CD14-positive monocyte (primary cell): ENCODE measurements around the gene SMYD3. TPM values are rescaled to one million over a fixed set of nuclear protein-coding genes. Genes with fewer than 3 reads are reported as not detected.

ENCODE experiments used
- DNase-seq, 3 donors: peaks; one replicate each; pipeline ENCODE4 v3.0.0-alpha.2; 2011 to 2022
- H2AFZ ChIP-seq: 2 replicates; pipeline ENCODE4 v1.6.0; 2012; ENCODE audit warnings: mild to moderate bottlenecking, low read depth, low read length, inconsistent platforms; ENCODE audit not compliant: insufficient read depth, poor library complexity, severe bottlenecking
- H3K27ac ChIP-seq, 2 donors: 1 replicate in 1 of 2; 2 replicates in 1 of 2; pipeline ENCODE4 v1.5.1; 2012 to 2013; ENCODE audit warnings: low read length in 2 of 2, control low read depth in 1 of 2, inconsistent platforms in 1 of 2, low read depth in 1 of 2, mild to moderate bottlenecking in 1 of 2
- H3K27me3 ChIP-seq, 2 donors: one replicate each; pipeline versions ENCODE4 v1.6.0 to v1.6.1; 2011 to 2013; ENCODE audit warnings: low read length in 2 of 2; ENCODE audit not compliant: control insufficient read depth in 2 of 2, insufficient read depth in 2 of 2
- H3K36me3 ChIP-seq, 2 donors: replicated peaks in 1 of 2; 1 replicate in 1 of 2; 2 replicates in 1 of 2; pipeline versions ENCODE4 v1.5.1 to v1.6.1; 2012 to 2013; ENCODE audit warnings: low read length in 2 of 2, control low read depth in 1 of 2, inconsistent platforms in 1 of 2, mild to moderate bottlenecking in 1 of 2; ENCODE audit not compliant: insufficient read depth in 2 of 2, control insufficient read depth in 1 of 2
- H3K4me1 ChIP-seq, 2 donors: 1 replicate in 1 of 2; 2 replicates in 1 of 2; pipeline versions ENCODE4 v1.5.1 to v1.6.1; 2012 to 2013; ENCODE audit warnings: low read length in 2 of 2, control low read depth in 1 of 2, inconsistent platforms in 1 of 2, mild to moderate bottlenecking in 1 of 2, moderate library complexity in 1 of 2; ENCODE audit not compliant: insufficient read depth in 2 of 2, control insufficient read depth in 1 of 2
- H3K4me2 ChIP-seq: replicated peaks from 2 replicates; pipeline ENCODE3; 2012; ENCODE audit warnings: low read length, moderate library complexity, mild to moderate bottlenecking; ENCODE audit not compliant: poor library complexity, severe bottlenecking; ENCODE audit errors: extremely low read depth
- H3K4me3 ChIP-seq, 3 experiments: fragments of 200-600 bp in 1 of 3; sonication (generic) in 1 of 3; replicated peaks in 1 of 3; 1 replicate in 2 of 3; 2 replicates in 1 of 3; pipeline ENCODE4 v1.5.1; 2011 to 2013; ENCODE audit warnings: low read length in 3 of 3, mild to moderate bottlenecking in 3 of 3, control low read depth in 2 of 3, low read depth in 2 of 3, inconsistent platforms in 1 of 3, moderate library complexity in 1 of 3
- H3K79me2 ChIP-seq: 2 replicates; pipeline ENCODE4 v1.6.0; 2012; ENCODE audit warnings: mild to moderate bottlenecking, control low read depth, inconsistent platforms, low read length, moderate library complexity; ENCODE audit not compliant: insufficient read depth
- H3K9ac ChIP-seq: 2 replicates; pipeline ENCODE4 v1.6.0; 2017; ENCODE audit warnings: low read length, mild to moderate bottlenecking; ENCODE audit not compliant: insufficient read depth, poor library complexity, severe bottlenecking
- H3K9me3 ChIP-seq, 2 donors: replicated peaks in 1 of 2; 1 replicate in 1 of 2; 2 replicates in 1 of 2; pipeline versions ENCODE4 v1.5.1 to v1.6.1; 2012 to 2013; ENCODE audit warnings: low read length in 2 of 2, control low read depth in 1 of 2; ENCODE audit not compliant: control insufficient read depth in 1 of 2, insufficient read depth in 1 of 2
- H4K20me1 ChIP-seq: 2 replicates; pipeline ENCODE4 v1.6.0; 2012; ENCODE audit warnings: mild to moderate bottlenecking, low read length, control low read depth, moderate library complexity; ENCODE audit not compliant: insufficient read depth
- H3K27ac Mint-ChIP-seq, 7 donors: one replicate each; pipeline ENCODE4 v1.8.0; 2020; ENCODE audit warnings: mild to moderate bottlenecking in 7 of 7, mixed read lengths in 7 of 7, moderate library complexity in 6 of 7, inconsistent platforms in 2 of 7
- H3K27me3 Mint-ChIP-seq, 3 donors: one replicate each; pipeline ENCODE4 v1.8.0; 2021 to 2022; ENCODE audit warnings: low read depth in 3 of 3, mild to moderate bottlenecking in 3 of 3, mixed read lengths in 3 of 3, moderate library complexity in 3 of 3, inconsistent platforms in 1 of 3
- H3K36me3 Mint-ChIP-seq, 2 donors: one replicate each; pipeline ENCODE4 v1.8.0; 2020; ENCODE audit warnings: mixed read lengths in 2 of 2, inconsistent platforms in 1 of 2, mild to moderate bottlenecking in 1 of 2
- H3K4me1 Mint-ChIP-seq: one replicate; pipeline ENCODE4 v1.8.0; 2020; ENCODE audit warnings: mild to moderate bottlenecking, mixed read lengths
- H3K4me3 Mint-ChIP-seq, 2 donors: one replicate each; pipeline ENCODE4 v1.8.0; 2020; ENCODE audit warnings: mild to moderate bottlenecking in 2 of 2, mixed read lengths in 2 of 2, moderate library complexity in 1 of 2
- H3K9me3 Mint-ChIP-seq, 7 donors: one replicate each; pipeline ENCODE4 v1.8.0; 2020 to 2022; ENCODE audit warnings: mixed read lengths in 7 of 7, mild to moderate bottlenecking in 6 of 7, moderate library complexity in 6 of 7, inconsistent platforms in 2 of 7
- WGBS: methylation state at CpG from one replicate; pipeline ENCODE4 v1.1.5; 2013; ENCODE audit warnings: missing lambda C conversion rate; ENCODE audit not compliant: insufficient coverage; 5-methylcytosine and 5-hydroxymethylcytosine counted together
- intact Hi-C, 2 donors: fragments of 100-400 bp; cut with micrococcal nuclease; formaldehyde crosslinking; loops; one replicate each; pipeline versions ENCODE4 v1.15.0 to v1.15.1; 2023
- polyA plus RNA-seq, 3 donors: library from polyadenylated mRNA; depleted of rRNA in 1 of 3; unstranded in 2 of 3; stranded (reverse) in 1 of 3; fragments of 300-500 nt in 2 of 3; fragments of >200 nt in 1 of 3; fragmentation: Illumina TruSeq in 2 of 3; gene quantifications; 1 replicate in 2 of 3; 2 replicates in 1 of 3; pipeline ENCODE4 v1.2.3, GENCODE V29; 2012 to 2021
- TF ChIP-seq, protein P1 (sequence below): fragments of 200-600 bp; IDR thresholded peaks from one replicate; pipeline ENCODE4 v1.8.0; 2022; ENCODE audit warnings: antibody characterized with exemption, mild to moderate bottlenecking

Gene SMYD3
- polyA plus RNA-seq, 3 donors = 2.7 to 8.4 (median 4.0) TPM

GRCh38 chr1:245829826-245830225, 677.3 kb downstream of the SMYD3 start:
- Histone ChIP-seq H3K4me2 (no peak overlapping the region), H2AFZ (no peak overlapping the region), H4K20me1 (no peaks in the 10 kb centered on the region), H3K27ac (no peak overlapping the region), H3K4me1 (no peaks in the 10 kb centered on the region), H3K4me3 (no peak overlapping the region), H3K9me3 (no peaks in the 10 kb centered on the region), H3K27me3 (no peaks in the 10 kb centered on the region), H3K79me2 (no peaks in the 10 kb centered on the region), H3K9ac (no peak overlapping the region), H3K36me3 (no peaks in the 10 kb centered on the region)
- Mint-ChIP-seq H3K27ac (peak overlapping the region in 1 of 7 donors; percentile 13), H3K4me3 (no peak overlapping the region), H3K27me3 (peaks cover 0 to 2% (median 0%) of the 10 kb centered on the region in 3 donors), H3K36me3 (peaks cover 0 to 3% of the 10 kb centered on the region in 2 donors), H3K4me1 (no peaks in the 10 kb centered on the region), H3K9me3 (peaks cover 0 to 20% (median 9%) of the 10 kb centered on the region in 7 donors)
- intact Hi-C loops = no loop called here
- TF ChIP-seq, protein P1, sequence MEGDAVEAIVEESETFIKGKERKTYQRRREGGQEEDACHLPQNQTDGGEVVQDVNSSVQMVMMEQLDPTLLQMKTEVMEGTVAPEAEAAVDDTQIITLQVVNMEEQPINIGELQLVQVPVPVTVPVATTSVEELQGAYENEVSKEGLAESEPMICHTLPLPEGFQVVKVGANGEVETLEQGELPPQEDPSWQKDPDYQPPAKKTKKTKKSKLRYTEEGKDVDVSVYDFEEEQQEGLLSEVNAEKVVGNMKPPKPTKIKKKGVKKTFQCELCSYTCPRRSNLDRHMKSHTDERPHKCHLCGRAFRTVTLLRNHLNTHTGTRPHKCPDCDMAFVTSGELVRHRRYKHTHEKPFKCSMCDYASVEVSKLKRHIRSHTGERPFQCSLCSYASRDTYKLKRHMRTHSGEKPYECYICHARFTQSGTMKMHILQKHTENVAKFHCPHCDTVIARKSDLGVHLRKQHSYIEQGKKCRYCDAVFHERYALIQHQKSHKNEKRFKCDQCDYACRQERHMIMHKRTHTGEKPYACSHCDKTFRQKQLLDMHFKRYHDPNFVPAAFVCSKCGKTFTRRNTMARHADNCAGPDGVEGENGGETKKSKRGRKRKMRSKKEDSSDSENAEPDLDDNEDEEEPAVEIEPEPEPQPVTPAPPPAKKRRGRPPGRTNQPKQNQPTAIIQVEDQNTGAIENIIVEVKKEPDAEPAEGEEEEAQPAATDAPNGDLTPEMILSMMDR = no peak
- no peak for DNase-seq

- Mint-ChIP-seq H3K4me1 (no peaks in the 10 kb centered on the region), H3K4me3 (no peak overlapping the region), H3K27ac (no peak overlapping the region), H3K36me3 (peaks cover 0 to 3% of the 10 kb centered on the region in 2 donors), H3K9me3 (peaks cover 0 to 27% (median 9%) of the 10 kb centered on the region in 7 donors), H3K27me3 (peaks cover 0 to 2% (median 0%) of the 10 kb centered on the region in 3 donors)
- WGBS = no CpG with 5 or more reads among the region's 3 CpGs
- DNase-seq = no peak
- H3K4me3 ChIP-seq = no peak overlapping the region
- H3K9ac ChIP-seq = no peak overlapping the region
- no peak overlapping the region for H3K4me2 ChIP-seq
- no peaks in the 10 kb centered on the region for H3K36me3 ChIP-seq
- H4K20me1 ChIP-seq = no peaks in the 10 kb centered on the region
- intact Hi-C loops = no loop called here
- H3K27ac ChIP-seq = no peak overlapping the region
- no peaks in the 10 kb centered on the region for H3K9me3 ChIP-seq
- H3K4me1 ChIP-seq = no peaks in the 10 kb centered on the region
- H3K27me3 ChIP-seq = no peaks in the 10 kb centered on the region
- TF ChIP-seq, protein P1 = no peak
- no peak overlapping the region for H2AFZ ChIP-seq
- no peaks in the 10 kb centered on the region for H3K79me2 ChIP-seq
These were observed 677.9 kb downstream of the SMYD3 start for GRCh38 chr1:245829194-245829593.
